Ascending aorta (tissue), 2 donors: ENCODE data around the gene ART4. TPM values are rescaled to one million over a fixed set of nuclear protein-coding genes. Genes with fewer than 3 reads are reported as not detected.
A peak's percentile ranks its signal among the peaks of the same experiment; 100 is the strongest.

Experiments used
- DNase-seq, 2 donors: peaks; one replicate each; pipeline ENCODE4 v3.0.0-alpha.2; 2019; ENCODE audit warnings: low spot score in 2 of 2
- H3K27ac ChIP-seq, 2 donors: fragments of 200-600 bp; sonication (generic); one replicate each; pipeline ENCODE4 v1.5.1; 2016 to 2017; ENCODE audit warnings: mild to moderate bottlenecking in 1 of 2
- H3K27me3 ChIP-seq: fragments of 200-600 bp; sonication (generic); one replicate; pipeline ENCODE4 v1.5.1; 2017
- H3K36me3 ChIP-seq, 2 donors: fragments of 200-600 bp; sonication (generic); one replicate each; pipeline ENCODE4 v1.5.1; 2016
- H3K4me1 ChIP-seq, 2 donors: fragments of 200-600 bp; sonication (generic); one replicate each; pipeline ENCODE4 v1.5.1; 2016 to 2017; ENCODE audit warnings: mild to moderate bottlenecking in 1 of 2
- H3K4me3 ChIP-seq, 2 donors: fragments of 200-600 bp; sonication (generic); one replicate each; pipeline ENCODE4 v1.5.1; 2016 to 2017; ENCODE audit warnings: mild to moderate bottlenecking in 1 of 2
- H3K9me3 ChIP-seq, 2 donors: fragments of 200-600 bp; sonication (generic); one replicate each; pipeline ENCODE4 v1.5.1; 2016
- intact Hi-C: fragments of 100-400 bp; cut with DNase I; formaldehyde crosslinking; loops from one replicate; pipeline ENCODE4 v1.15.1; 2023
- total RNA-seq: library from RNA; depleted of rRNA; stranded (reverse); fragments of >200 nt; gene quantifications from one replicate; pipeline ENCODE4 v1.1.0, GENCODE V29; 2016
- TF ChIP-seq, protein P1 (sequence below), 3 experiments: fragments of 200-600 bp in 2 of 3; fragments of 450-650 bp in 1 of 3; sonication (generic) in 2 of 3; IDR thresholded peaks; one replicate each; pipeline ENCODE4 v1.5.1; 2016 to 2019; ENCODE audit warnings: antibody characterized with exemption in 3 of 3, mild to moderate bottlenecking in 1 of 3, moderate library complexity in 1 of 3

ART4 gene
- total RNA-seq, 1 donor from 2014 or later: 40.4 TPM

DNA sequence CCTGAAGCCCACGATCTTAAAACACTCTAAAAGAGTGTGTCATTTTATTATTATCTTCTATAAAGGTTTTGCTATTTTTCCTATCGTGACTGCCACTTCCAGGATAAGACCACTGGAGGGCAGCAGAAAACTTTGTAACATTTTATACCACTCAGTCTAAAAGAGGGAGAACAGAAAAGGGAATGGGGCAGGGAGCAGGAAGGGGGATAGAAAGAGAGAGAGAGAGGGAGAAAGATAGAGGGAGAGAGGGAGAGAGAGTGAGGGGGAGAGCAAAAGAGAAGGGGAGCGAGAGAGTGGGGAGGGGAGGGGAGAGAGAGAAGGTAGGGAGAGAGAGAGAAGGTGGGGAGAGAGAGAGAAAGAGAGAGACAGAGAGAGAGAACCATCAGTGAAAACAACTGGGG, 2.0 kb upstream of the ART4 start:
- peak in 1 of 2 donors; percentile 79 for DNase-seq

DNA sequence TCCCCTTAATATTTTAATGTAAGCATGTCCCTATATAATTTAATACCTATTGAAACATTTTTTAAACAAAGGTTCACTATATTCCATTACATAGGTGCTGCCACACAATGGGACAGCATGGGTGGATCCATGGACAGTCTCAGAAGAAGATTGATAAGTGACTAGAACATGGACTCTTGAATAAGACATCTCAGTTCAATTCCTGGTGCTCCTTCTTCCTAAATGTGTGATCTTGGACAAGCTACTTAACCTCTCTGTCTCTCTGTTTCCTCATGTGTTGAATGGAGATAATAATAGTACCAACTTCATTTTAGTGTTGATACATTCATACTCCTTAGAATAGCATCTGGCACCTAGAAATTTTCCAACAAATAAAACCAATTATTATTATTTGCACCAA, 1.1 kb upstream of the ART4 start:
- DNase-seq: no peak
- peaks cover 8 to 66% of the 10 kb centered on the region in 2 donors for H3K4me1 ChIP-seq
- no peak overlapping the region for H3K4me3 ChIP-seq
- H3K9me3 ChIP-seq: no peaks in the 10 kb centered on the region
- TF ChIP-seq, protein P1, sequence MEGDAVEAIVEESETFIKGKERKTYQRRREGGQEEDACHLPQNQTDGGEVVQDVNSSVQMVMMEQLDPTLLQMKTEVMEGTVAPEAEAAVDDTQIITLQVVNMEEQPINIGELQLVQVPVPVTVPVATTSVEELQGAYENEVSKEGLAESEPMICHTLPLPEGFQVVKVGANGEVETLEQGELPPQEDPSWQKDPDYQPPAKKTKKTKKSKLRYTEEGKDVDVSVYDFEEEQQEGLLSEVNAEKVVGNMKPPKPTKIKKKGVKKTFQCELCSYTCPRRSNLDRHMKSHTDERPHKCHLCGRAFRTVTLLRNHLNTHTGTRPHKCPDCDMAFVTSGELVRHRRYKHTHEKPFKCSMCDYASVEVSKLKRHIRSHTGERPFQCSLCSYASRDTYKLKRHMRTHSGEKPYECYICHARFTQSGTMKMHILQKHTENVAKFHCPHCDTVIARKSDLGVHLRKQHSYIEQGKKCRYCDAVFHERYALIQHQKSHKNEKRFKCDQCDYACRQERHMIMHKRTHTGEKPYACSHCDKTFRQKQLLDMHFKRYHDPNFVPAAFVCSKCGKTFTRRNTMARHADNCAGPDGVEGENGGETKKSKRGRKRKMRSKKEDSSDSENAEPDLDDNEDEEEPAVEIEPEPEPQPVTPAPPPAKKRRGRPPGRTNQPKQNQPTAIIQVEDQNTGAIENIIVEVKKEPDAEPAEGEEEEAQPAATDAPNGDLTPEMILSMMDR (IDR thresholded peaks at IDR 0.05): no peak
- peak overlapping the region; percentile 72 to 87 for H3K27ac ChIP-seq
- no peaks in the 10 kb centered on the region for H3K27me3 ChIP-seq
- intact Hi-C loops: loop anchor here (2.0 to 10.0 kb wide), 4 partner anchors 68 to 680 kb away; partner anchors contain the start of gene RERG
- no peaks in the 10 kb centered on the region for H3K36me3 ChIP-seq

More for the DNA sequence above, 2.0 kb upstream of the ART4 start:
- intact Hi-C loops: loop anchor here (1.0 to 10.0 kb wide), 6 partner anchors 69 to 679 kb away; partner anchors contain the start of gene RERG
- TF ChIP-seq, protein P1 (IDR thresholded peaks at IDR 0.05): peak; percentile 64 to 80 (median 76)
- no peak overlapping the region for H3K4me3 ChIP-seq
- H3K9me3 ChIP-seq: no peaks in the 10 kb centered on the region
- H3K27ac ChIP-seq: peak overlapping the region; percentile 73 to 87
- no peaks in the 10 kb centered on the region for H3K27me3 ChIP-seq
- H3K4me1 ChIP-seq: peaks cover 12 to 72% of the 10 kb centered on the region in 2 donors
- H3K36me3 ChIP-seq: no peaks in the 10 kb centered on the region

DNA sequence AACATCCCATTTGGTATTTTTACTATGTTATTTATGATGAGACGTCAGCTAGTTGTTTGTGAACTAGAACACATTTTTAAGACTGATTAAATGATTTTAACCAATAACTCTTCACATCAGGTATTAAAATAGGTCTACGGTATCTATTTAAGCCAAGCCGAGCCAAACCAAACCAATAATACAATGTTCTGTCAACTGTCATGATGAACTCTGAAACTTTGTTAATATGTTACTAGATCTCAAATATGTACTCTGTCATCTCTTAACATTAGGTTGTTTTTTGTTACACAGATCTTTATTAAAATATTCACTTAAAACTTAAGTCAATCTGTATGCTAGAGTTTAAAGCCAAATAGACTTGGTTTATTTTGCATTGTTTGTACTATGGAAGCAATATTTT, 1.0 kb downstream of the ART4 start:
- Histone ChIP-seq H3K27ac (peak overlapping the region; percentile 72 to 87), H3K36me3 (no peaks in the 10 kb centered on the region), H3K4me3 (peak overlapping the region; percentile 7 to 50), H3K9me3 (no peaks in the 10 kb centered on the region), H3K4me1 (peaks cover 8 to 56% of the 10 kb centered on the region in 2 donors), H3K27me3 (no peaks in the 10 kb centered on the region)
- intact Hi-C loops: loop anchor here (5.0 to 10.0 kb wide), 2 partner anchors 430 to 682 kb away; no protein-coding TSS in a partner anchor
- TF ChIP-seq, protein P1 (IDR thresholded peaks at IDR 0.05): no peak
- DNase-seq: no peak

DNA sequence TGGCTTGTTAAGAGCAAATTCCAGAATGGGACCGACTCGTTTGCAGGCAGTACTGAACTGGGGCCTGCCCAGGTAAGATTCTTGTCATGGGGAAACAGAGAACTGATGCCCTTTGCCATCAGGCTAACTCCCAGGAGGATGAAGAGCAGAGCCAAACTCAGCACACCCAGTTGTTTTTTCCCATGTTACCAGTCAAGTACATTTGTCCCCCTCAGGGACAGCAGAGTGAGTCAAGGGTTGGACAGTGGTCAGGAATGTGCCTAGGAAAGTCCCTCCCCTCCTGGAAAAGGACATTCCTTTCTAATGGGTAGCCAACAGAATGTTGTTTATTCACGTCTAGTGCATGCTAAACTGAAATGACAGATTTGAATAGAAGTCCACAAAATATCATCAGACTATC, 1.6 kb downstream of the ART4 start:
- Histone ChIP-seq H3K36me3 (no peaks in the 10 kb centered on the region), H3K4me1 (peaks cover 8 to 52% of the 10 kb centered on the region in 2 donors), H3K4me3 (peak overlapping the region; percentile 7 to 50), H3K27me3 (no peaks in the 10 kb centered on the region), H3K27ac (peak overlapping the region; percentile 72 to 87), H3K9me3 (no peaks in the 10 kb centered on the region)
- DNase-seq: peak; percentile 19 to 91
- TF ChIP-seq, protein P1 (IDR thresholded peaks at IDR 0.05): no peak
- intact Hi-C loops: loop anchor here (2.0 to 10.0 kb wide), 3 partner anchors 39 to 683 kb away; partner anchors contain the start of genes C12orf60 and WBP11

DNA sequence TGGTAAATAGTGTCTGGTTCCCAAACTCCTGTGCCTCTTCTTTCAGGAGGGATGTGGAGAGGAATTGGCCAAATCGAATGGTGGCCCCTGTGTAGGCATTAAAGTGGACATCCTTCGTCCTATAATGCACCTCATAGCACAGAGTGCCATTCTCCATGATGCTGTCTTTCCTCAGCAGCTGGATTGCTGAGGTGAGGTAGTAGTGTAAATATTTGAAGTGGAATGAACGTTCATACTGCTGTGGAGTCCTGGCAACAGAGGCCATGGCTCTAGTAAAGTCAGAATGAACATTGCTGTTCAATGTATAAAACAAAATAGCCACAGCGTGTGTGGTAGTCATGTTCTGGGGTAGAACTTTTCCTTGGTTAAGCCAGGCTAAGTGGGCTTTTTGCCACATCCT, 2.7 kb downstream of the ART4 start:
- Histone ChIP-seq H3K4me1 (peaks cover 7 to 43% of the 10 kb centered on the region in 2 donors), H3K36me3 (no peaks in the 10 kb centered on the region), H3K27me3 (no peaks in the 10 kb centered on the region), H3K27ac (peak overlapping the region; percentile 72 to 87), H3K9me3 (no peaks in the 10 kb centered on the region), H3K4me3 (peak overlapping the region in 1 of 2 donors; percentile 50)
- DNase-seq: no peak
- intact Hi-C loops: loop anchor here (2.0 to 10.0 kb wide), 3 partner anchors 38 to 684 kb away; partner anchors contain the start of genes C12orf60 and WBP11
- TF ChIP-seq, protein P1 (IDR thresholded peaks at IDR 0.05): no peak
